GM23338 (cell line): ENCODE data around the gene PIP5K1A. TPM values are rescaled to one million over a fixed set of nuclear protein-coding genes. Genes with fewer than 3 reads are reported as not detected.
"Not testable (repeated sequence)": the region's sequence is repeated elsewhere in the genome, so short reads cannot be mapped to it uniquely, and the experiment has no call there.

Experiments
- ATAC-seq: fragments of 200-7000 bp; cut with Tn5 transposase; 3 replicates; pipeline ENCODE4 v1.9.1; 2020
- DNase-seq: peaks from one replicate; pipeline ENCODE4 v3.0.0-alpha.2; 2015; ENCODE audit warnings: low spot score
- H2AFZ ChIP-seq: fragments of 200-600 bp; sonication (generic); 2 replicates; pipeline ENCODE4 v1.8.0; 2016; ENCODE audit warnings: antibody characterized with exemption, mild to moderate bottlenecking, moderate library complexity
- H3F3A ChIP-seq: fragments of 200-600 bp; sonication (generic); replicated peaks from 2 replicates; pipeline ENCODE4 v1.8.0; 2017; ENCODE audit warnings: antibody characterized with exemption, mixed run types, low read depth
- H3K27ac ChIP-seq: fragments of 200-600 bp; sonication (generic); 2 replicates; pipeline ENCODE4 v1.6.1; 2016; ENCODE audit warnings: low read depth
- H3K27me3 ChIP-seq: fragments of 200-600 bp; sonication (generic); 2 replicates; pipeline ENCODE4 v1.8.0; 2016; ENCODE audit warnings: mild to moderate bottlenecking, mixed run types, moderate library complexity; ENCODE audit not compliant: insufficient read depth
- H3K36me3 ChIP-seq: fragments of 200-600 bp; sonication (generic); 2 replicates; pipeline ENCODE4 v1.8.0; 2016; ENCODE audit warnings: mild to moderate bottlenecking; ENCODE audit not compliant: insufficient read depth
- H3K4me1 ChIP-seq: fragments of 200-600 bp; sonication (generic); 2 replicates; pipeline ENCODE4 v1.8.0; 2016; ENCODE audit warnings: mild to moderate bottlenecking, moderate library complexity; ENCODE audit not compliant: insufficient read depth
- H3K4me2 ChIP-seq: fragments of 200-600 bp; sonication (generic); 2 replicates; pipeline ENCODE4 v1.7.1; 2017; ENCODE audit warnings: mixed run types
- H3K4me3 ChIP-seq: fragments of 200-600 bp; sonication (generic); 2 replicates; pipeline ENCODE4 v1.6.1; 2016; ENCODE audit warnings: mixed run types
- H3K79me2 ChIP-seq: fragments of 200-600 bp; sonication (generic); replicated peaks from 2 replicates; pipeline ENCODE4 v1.8.0; 2017; ENCODE audit warnings: mild to moderate bottlenecking; ENCODE audit not compliant: insufficient read depth
- H3K9me2 ChIP-seq: fragments of 200-600 bp; sonication (generic); 2 replicates; pipeline ENCODE4 v1.8.0; 2017; ENCODE audit not compliant: insufficient read depth
- H4K20me1 ChIP-seq: fragments of 200-600 bp; sonication (generic); replicated peaks from 2 replicates; pipeline ENCODE4 v1.8.0; 2017; ENCODE audit warnings: mild to moderate bottlenecking; ENCODE audit not compliant: insufficient read depth
- H3K27ac Mint-ChIP-seq: 2 replicates; pipeline ENCODE4 v1.8.0; 2020; ENCODE audit warnings: inconsistent platforms, mild to moderate bottlenecking, moderate library complexity, mixed read lengths
- H3K27me3 Mint-ChIP-seq: 3 replicates; pipeline ENCODE4 v1.8.0; 2022; ENCODE audit warnings: low read depth, mild to moderate bottlenecking, moderate library complexity, mixed read lengths, inconsistent platforms; ENCODE audit not compliant: insufficient read depth, poor library complexity
- H3K36me3 Mint-ChIP-seq: 3 replicates; pipeline ENCODE4 v1.8.0; 2021; ENCODE audit warnings: low read depth, mild to moderate bottlenecking, inconsistent platforms, moderate library complexity, mixed read lengths
- H3K4me1 Mint-ChIP-seq: 3 replicates; pipeline ENCODE4 v1.8.0; 2020; ENCODE audit warnings: mild to moderate bottlenecking, inconsistent platforms, mixed read lengths
- H3K4me3 Mint-ChIP-seq: 3 replicates; pipeline ENCODE4 v1.8.0; 2021; ENCODE audit warnings: moderate library complexity, mild to moderate bottlenecking, inconsistent platforms, mixed read lengths
- H3K9me3 Mint-ChIP-seq: 3 replicates; pipeline ENCODE4 v1.8.0; 2020; ENCODE audit warnings: moderate library complexity, mild to moderate bottlenecking, inconsistent platforms, mixed read lengths
- CREB1 ChIP-seq: fragments of 250-450 bp; sonication (Bioruptor Pico); IDR thresholded peaks from 2 replicates; pipeline ENCODE4 v1.5.0; 2020; ENCODE audit warnings: low read depth, mild to moderate bottlenecking, moderate library complexity
- EZH2 ChIP-seq: fragments of 200-600 bp; sonication (generic); IDR thresholded peaks from one replicate; pipeline ENCODE4 v1.8.0; 2017; ENCODE audit warnings: antibody characterized with exemption, mild to moderate bottlenecking, low read depth; ENCODE audit not compliant: unreplicated experiment
- EZH2phosphoT487 ChIP-seq: fragments of 200-600 bp; sonication (generic); IDR thresholded peaks from one replicate; pipeline ENCODE4 v1.8.1; 2018; ENCODE audit warnings: antibody characterized with exemption; ENCODE audit not compliant: unreplicated experiment
- JUNB ChIP-seq: IDR thresholded peaks from one replicate; pipeline ENCODE4 v1.6.1; 2016; ENCODE audit warnings: antibody characterized with exemption; ENCODE audit not compliant: unreplicated experiment
- NANOG ChIP-seq: IDR thresholded peaks from 2 replicates; pipeline ENCODE4 v1.6.1; 2016; ENCODE audit warnings: antibody characterized with exemption, borderline replicate concordance
- STAT1 ChIP-seq: IDR thresholded peaks from one replicate; pipeline ENCODE4 v1.6.1; 2016; ENCODE audit warnings: antibody characterized with exemption; ENCODE audit not compliant: unreplicated experiment
- ZNF331 ChIP-seq: fragments of 250-450 bp; sonication (Bioruptor Pico); IDR thresholded peaks from 2 replicates; pipeline ENCODE4 v1.5.0; 2020; ENCODE audit warnings: low read depth, mild to moderate bottlenecking, moderate library complexity
- polyA plus RNA-seq: library from polyadenylated mRNA; unstranded; fragments of >200 nt; fragmentation: Nextera tagmentation; extraction: Ambion mirVana; gene quantifications from 2 replicates; pipeline ENCODE4 v1.2.1, GENCODE V29; 2016
- total RNA-seq: library from RNA; depleted of rRNA; stranded (reverse); fragments of >200 nt; shearing (Covaris generic); gene quantifications from 2 replicates; pipeline ENCODE4 v1.2.3, GENCODE V29; 2014
- TF ChIP-seq, protein P1 (sequence below): IDR thresholded peaks from one replicate; pipeline ENCODE4 v1.6.1; 2018; ENCODE audit warnings: antibody characterized with exemption; ENCODE audit not compliant: unreplicated experiment
- TF ChIP-seq, protein P2 (sequence below), 2 experiments: fragments of 200-600 bp in 1 of 2; sonication (generic) in 1 of 2; conservative IDR thresholded peaks; 2 replicates each; pipeline versions ENCODE4 v1.5.1 to v1.6.1; 2016 to 2017; ENCODE audit warnings: antibody characterized with exemption in 2 of 2, low read depth in 2 of 2, mild to moderate bottlenecking in 2 of 2, moderate library complexity in 1 of 2
- TF ChIP-seq, protein P3 (sequence below): fragments of 250-450 bp; sonication (Bioruptor Pico); IDR thresholded peaks from 2 replicates; pipeline ENCODE4 v1.5.0; 2020; ENCODE audit warnings: mild to moderate bottlenecking, moderate library complexity

PIP5K1A gene
- total and polyA plus RNA-seq, 2 experiments from 2014 or later, result 23.2 to 63.3 TPM

DNA sequence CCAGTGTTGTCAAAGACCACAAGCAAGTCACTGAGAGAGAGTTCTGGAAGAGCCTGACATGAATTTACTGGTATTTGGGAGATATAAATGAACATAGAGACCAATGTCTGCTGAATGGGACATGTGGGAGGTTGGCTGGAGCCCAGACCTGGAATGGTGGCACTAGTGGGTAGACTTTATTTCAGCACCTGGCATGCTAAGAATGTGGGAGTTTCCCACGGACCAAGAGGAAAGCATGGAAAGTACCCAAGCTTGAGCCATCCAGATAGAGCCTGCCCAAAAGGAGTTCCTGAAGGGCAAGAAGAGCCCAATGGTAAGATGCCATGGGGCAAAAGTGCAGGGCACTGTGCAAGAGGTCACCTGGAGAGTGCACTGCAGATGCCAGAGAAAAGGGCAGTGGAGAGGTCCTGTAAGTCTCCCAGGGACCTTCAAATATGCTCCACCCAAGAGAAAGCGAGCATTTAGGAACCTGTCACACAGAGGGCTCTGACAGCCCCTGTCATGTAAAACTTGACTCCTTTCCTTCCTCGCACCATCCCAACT is 75.6 kb downstream of the PIP5K1A start:
- Mint-ChIP-seq H3K4me3 (no peak overlapping the region), H3K4me1 (no peaks in the 10 kb centered on the region), H3K27ac (no peak overlapping the region), H3K36me3 (peaks cover 17% of the 10 kb centered on the region), H3K27me3 (no peaks in the 10 kb centered on the region), H3K9me3 (no peaks in the 10 kb centered on the region)
- Histone ChIP-seq H3F3A (peaks cover 4% of the 10 kb centered on the region; the same call in 1 of the 2 replicates), H3K9me2 (no peaks in the 10 kb centered on the region), H2AFZ (no peak overlapping the region), H3K27ac (no peak overlapping the region), H3K36me3 (no peaks in the 10 kb centered on the region), H3K4me1 (no peaks in the 10 kb centered on the region), H3K4me2 (no peak overlapping the region), H3K27me3 (no peaks in the 10 kb centered on the region), H3K4me3 (no peak overlapping the region), H3K79me2 (no peaks in the 10 kb centered on the region), H4K20me1 (no peaks in the 10 kb centered on the region)
- TF ChIP-seq STAT1, result no peak
- TF ChIP-seq JUNB, result no peak
- no peak for TF ChIP-seq NANOG
- TF ChIP-seq, protein P1, sequence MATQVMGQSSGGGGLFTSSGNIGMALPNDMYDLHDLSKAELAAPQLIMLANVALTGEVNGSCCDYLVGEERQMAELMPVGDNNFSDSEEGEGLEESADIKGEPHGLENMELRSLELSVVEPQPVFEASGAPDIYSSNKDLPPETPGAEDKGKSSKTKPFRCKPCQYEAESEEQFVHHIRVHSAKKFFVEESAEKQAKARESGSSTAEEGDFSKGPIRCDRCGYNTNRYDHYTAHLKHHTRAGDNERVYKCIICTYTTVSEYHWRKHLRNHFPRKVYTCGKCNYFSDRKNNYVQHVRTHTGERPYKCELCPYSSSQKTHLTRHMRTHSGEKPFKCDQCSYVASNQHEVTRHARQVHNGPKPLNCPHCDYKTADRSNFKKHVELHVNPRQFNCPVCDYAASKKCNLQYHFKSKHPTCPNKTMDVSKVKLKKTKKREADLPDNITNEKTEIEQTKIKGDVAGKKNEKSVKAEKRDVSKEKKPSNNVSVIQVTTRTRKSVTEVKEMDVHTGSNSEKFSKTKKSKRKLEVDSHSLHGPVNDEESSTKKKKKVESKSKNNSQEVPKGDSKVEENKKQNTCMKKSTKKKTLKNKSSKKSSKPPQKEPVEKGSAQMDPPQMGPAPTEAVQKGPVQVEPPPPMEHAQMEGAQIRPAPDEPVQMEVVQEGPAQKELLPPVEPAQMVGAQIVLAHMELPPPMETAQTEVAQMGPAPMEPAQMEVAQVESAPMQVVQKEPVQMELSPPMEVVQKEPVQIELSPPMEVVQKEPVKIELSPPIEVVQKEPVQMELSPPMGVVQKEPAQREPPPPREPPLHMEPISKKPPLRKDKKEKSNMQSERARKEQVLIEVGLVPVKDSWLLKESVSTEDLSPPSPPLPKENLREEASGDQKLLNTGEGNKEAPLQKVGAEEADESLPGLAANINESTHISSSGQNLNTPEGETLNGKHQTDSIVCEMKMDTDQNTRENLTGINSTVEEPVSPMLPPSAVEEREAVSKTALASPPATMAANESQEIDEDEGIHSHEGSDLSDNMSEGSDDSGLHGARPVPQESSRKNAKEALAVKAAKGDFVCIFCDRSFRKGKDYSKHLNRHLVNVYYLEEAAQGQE, result no peak
- TF ChIP-seq, protein P2, sequence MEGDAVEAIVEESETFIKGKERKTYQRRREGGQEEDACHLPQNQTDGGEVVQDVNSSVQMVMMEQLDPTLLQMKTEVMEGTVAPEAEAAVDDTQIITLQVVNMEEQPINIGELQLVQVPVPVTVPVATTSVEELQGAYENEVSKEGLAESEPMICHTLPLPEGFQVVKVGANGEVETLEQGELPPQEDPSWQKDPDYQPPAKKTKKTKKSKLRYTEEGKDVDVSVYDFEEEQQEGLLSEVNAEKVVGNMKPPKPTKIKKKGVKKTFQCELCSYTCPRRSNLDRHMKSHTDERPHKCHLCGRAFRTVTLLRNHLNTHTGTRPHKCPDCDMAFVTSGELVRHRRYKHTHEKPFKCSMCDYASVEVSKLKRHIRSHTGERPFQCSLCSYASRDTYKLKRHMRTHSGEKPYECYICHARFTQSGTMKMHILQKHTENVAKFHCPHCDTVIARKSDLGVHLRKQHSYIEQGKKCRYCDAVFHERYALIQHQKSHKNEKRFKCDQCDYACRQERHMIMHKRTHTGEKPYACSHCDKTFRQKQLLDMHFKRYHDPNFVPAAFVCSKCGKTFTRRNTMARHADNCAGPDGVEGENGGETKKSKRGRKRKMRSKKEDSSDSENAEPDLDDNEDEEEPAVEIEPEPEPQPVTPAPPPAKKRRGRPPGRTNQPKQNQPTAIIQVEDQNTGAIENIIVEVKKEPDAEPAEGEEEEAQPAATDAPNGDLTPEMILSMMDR (conservative IDR thresholded peaks at IDR 0.05; ENCODE audit: low read depth in 2 of 2), result no peak
- no peak for TF ChIP-seq CREB1 (CRISPR knock-in tag)
- TF ChIP-seq, protein P3, sequence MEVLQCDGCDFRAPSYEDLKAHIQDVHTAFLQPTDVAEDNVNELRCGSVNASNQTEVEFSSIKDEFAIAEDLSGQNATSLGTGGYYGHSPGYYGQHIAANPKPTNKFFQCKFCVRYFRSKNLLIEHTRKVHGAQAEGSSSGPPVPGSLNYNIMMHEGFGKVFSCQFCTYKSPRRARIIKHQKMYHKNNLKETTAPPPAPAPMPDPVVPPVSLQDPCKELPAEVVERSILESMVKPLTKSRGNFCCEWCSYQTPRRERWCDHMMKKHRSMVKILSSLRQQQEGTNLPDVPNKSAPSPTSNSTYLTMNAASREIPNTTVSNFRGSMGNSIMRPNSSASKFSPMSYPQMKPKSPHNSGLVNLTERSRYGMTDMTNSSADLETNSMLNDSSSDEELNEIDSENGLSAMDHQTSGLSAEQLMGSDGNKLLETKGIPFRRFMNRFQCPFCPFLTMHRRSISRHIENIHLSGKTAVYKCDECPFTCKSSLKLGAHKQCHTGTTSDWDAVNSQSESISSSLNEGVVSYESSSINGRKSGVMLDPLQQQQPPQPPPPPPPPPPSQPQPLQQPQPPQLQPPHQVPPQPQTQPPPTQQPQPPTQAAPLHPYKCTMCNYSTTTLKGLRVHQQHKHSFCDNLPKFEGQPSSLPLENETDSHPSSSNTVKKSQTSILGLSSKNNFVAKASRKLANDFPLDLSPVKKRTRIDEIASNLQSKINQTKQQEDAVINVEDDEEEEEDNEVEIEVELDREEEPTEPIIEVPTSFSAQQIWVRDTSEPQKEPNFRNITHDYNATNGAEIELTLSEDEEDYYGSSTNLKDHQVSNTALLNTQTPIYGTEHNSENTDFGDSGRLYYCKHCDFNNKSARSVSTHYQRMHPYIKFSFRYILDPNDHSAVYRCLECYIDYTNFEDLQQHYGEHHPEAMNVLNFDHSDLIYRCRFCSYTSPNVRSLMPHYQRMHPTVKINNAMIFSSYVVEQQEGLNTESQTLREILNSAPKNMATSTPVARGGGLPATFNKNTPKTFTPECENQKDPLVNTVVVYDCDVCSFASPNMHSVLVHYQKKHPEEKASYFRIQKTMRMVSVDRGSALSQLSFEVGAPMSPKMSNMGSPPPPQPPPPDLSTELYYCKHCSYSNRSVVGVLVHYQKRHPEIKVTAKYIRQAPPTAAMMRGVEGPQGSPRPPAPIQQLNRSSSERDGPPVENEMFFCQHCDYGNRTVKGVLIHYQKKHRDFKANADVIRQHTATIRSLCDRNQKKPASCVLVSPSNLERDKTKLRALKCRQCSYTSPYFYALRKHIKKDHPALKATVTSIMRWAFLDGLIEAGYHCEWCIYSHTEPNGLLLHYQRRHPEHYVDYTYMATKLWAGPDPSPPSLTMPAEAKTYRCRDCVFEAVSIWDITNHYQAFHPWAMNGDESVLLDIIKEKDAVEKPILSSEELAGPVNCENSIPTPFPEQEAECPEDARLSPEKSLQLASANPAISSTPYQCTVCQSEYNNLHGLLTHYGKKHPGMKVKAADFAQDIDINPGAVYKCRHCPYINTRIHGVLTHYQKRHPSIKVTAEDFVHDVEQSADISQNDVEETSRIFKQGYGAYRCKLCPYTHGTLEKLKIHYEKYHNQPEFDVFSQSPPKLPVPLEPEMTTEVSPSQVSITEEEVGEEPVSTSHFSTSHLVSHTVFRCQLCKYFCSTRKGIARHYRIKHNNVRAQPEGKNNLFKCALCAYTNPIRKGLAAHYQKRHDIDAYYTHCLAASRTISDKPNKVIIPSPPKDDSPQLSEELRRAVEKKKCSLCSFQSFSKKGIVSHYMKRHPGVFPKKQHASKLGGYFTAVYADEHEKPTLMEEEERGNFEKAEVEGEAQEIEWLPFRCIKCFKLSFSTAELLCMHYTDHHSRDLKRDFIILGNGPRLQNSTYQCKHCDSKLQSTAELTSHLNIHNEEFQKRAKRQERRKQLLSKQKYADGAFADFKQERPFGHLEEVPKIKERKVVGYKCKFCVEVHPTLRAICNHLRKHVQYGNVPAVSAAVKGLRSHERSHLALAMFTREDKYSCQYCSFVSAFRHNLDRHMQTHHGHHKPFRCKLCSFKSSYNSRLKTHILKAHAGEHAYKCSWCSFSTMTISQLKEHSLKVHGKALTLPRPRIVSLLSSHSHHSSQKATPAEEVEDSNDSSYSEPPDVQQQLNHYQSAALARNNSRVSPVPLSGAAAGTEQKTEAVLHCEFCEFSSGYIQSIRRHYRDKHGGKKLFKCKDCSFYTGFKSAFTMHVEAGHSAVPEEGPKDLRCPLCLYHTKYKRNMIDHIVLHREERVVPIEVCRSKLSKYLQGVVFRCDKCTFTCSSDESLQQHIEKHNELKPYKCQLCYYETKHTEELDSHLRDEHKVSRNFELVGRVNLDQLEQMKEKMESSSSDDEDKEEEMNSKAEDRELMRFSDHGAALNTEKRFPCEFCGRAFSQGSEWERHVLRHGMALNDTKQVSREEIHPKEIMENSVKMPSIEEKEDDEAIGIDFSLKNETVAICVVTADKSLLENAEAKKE (CRISPR knock-in tag), result no peak
- TF ChIP-seq EZH2, result no peak
- no peak for TF ChIP-seq EZH2phosphoT487
- TF ChIP-seq ZNF331 (CRISPR knock-in tag), result no peak
- DNase-seq, result no peak
- ATAC-seq, result no peak

DNA sequence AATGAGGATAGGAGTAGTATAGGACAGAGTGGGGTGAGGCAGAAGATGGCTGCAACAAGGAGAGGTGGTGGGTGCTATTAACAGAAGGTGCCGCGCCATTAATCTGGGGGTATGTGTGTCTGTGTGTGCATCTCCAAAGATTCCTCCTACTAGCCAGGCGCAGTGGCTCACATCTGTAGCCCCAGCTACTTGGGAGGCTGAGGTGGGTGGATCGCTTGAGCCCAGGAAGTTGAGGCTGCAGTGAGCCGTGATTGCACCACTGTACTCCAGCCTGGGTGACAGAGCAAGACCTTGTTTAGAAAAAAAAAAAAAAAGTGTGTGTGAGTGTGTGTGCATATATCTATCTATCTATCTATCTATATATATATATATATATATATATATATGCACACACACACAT is 77.0 kb downstream of the PIP5K1A start:
- not testable (repeated sequence) for H3K4me3 Mint-ChIP-seq, H4K20me1 ChIP-seq, H3K79me2 ChIP-seq

More for the DNA sequence above, 77.0 kb downstream of the PIP5K1A start:
- not testable (repeated sequence) for ATAC-seq, H3K27ac Mint-ChIP-seq, H3K27ac ChIP-seq, DNase-seq, H3K4me3 ChIP-seq, H3K36me3 ChIP-seq, H3K27me3 Mint-ChIP-seq, H3K9me3 Mint-ChIP-seq, H3K9me2 ChIP-seq, H3K4me1 ChIP-seq, H3F3A ChIP-seq, H3K4me2 ChIP-seq, H3K4me1 Mint-ChIP-seq, H2AFZ ChIP-seq, H3K36me3 Mint-ChIP-seq, H3K27me3 ChIP-seq
